ENCODE data around the gene PROM1. TPM values are rescaled to one million over a fixed set of nuclear protein-coding genes. Genes with fewer than 3 reads are reported as not detected.

The PROM1 gene
- total and polyA plus RNA-seq, 2 of the 13 experiments (the other 11 are each of a cell fraction or from before 2014, with no cell fraction given): 3.9 to 16.4 TPM

DNA sequence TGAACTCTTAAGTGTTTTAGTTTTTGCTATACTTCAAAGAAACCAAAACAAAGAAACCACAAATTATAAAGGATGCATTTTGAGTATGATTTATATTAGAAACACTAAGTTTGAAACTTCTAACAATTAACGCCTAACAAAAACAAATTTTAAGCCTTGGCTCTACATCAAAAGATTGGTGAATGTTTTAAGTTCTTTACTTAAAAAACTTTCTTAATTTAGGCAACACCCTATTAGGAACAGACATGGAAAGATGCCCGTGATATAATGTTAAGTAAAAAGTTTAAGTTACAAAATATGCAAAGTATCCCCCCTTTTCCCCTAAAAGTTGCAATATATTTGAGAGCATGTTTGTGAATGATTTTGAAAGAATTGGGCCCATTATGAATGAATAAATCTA is 21.2 kb downstream of the PROM1 start:
- CTCF ChIA-PET (ENCODE audit: low intra/inter-chr PET ratio, low total read pairs): no interaction called here
- POLR2A ChIA-PET: no interaction called here
- DNase-seq (ENCODE audit: low spot score) (no peak), ATAC-seq (no peak), FAIRE-seq (no peak)
- no peaks in the 10 kb centered on the region for H3K36me3 ChIP-seq (replicated peaks in 1 of 2; ENCODE audit: control insufficient read depth in 1 of 2, insufficient read depth in 2 of 2, low read length in 2 of 2)
- H3K4me1 ChIP-seq (ENCODE audit: insufficient read depth, low read length): peaks cover 9% of the 10 kb centered on the region; the same call in 1 of the 2 replicates
- BruUV-seq (replicated peaks): no TSS peak
- TF ChIP-seq, protein P1, sequence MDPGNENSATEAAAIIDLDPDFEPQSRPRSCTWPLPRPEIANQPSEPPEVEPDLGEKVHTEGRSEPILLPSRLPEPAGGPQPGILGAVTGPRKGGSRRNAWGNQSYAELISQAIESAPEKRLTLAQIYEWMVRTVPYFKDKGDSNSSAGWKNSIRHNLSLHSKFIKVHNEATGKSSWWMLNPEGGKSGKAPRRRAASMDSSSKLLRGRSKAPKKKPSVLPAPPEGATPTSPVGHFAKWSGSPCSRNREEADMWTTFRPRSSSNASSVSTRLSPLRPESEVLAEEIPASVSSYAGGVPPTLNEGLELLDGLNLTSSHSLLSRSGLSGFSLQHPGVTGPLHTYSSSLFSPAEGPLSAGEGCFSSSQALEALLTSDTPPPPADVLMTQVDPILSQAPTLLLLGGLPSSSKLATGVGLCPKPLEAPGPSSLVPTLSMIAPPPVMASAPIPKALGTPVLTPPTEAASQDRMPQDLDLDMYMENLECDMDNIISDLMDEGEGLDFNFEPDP (CRISPR knock-in tag; conservative IDR thresholded peaks at IDR 0.05): no peak
- TF ChIP-seq SMARCE1 (IDR thresholded peaks at IDR 0.05; ENCODE audit: borderline replicate concordance) (no peak), ZNF557 (CRISPR knock-in tag; IDR thresholded peaks at IDR 0.05) (no peak), ZNF207 (IDR thresholded peaks at IDR 0.05; ENCODE audit: borderline replicate concordance) (no peak), RARG (CRISPR knock-in tag; IDR thresholded peaks at IDR 0.05; ENCODE audit: low read depth) (no peak), SUZ12 (IDR thresholded peaks at IDR 0.05; ENCODE audit: low read depth, low read length) (no peak), ZNF143 (CRISPR knock-in tag; IDR thresholded peaks at IDR 0.05) (no peak)
- 49% methylated on average over 2 of the region's 2 CpGs for WGBS (ENCODE audit: low lambda C conversion rate)
- no peak overlapping the region for H3K27ac ChIP-seq (ENCODE audit: extremely low read length, insufficient read depth, low read length)
- no peak overlapping the region for H3K4me2 ChIP-seq (ENCODE audit: low read depth, low read length)
- no peaks in the 10 kb centered on the region for H4K20me1 ChIP-seq (ENCODE audit: insufficient read depth, low read length)
- in situ Hi-C loops (cut with HindIII; ENCODE audit: extremely low pct_ligation_motif_present, low pct_unique_long_range_greater_than_20kb): no loop called here
- intact Hi-C loops (cut with micrococcal nuclease; ENCODE audit: unreplicated experiment): no loop called here
- no peak overlapping the region for H3K9ac ChIP-seq (ENCODE audit: insufficient read depth, low read depth, low read length)
- H3K9me3 ChIP-seq (ENCODE audit: low read length): no peaks in the 10 kb centered on the region
- H3K27me3 ChIP-seq (ENCODE audit: control insufficient read depth in 1 of 2, insufficient read depth in 2 of 2, low read length in 2 of 2): no peaks in the 10 kb centered on the region; a peak in 1 of 5 replicates
- no peaks in the 10 kb centered on the region for H3K79me2 ChIP-seq (ENCODE audit: insufficient read depth, low read length)
- no peak overlapping the region for H3K4me3 ChIP-seq (replicated peaks in 1 of 3; ENCODE audit: insufficient read depth in 1 of 3, low read depth in 2 of 3, low read length in 3 of 3)
- no peak overlapping the region for H2AFZ ChIP-seq (ENCODE audit: low read length)

DNA sequence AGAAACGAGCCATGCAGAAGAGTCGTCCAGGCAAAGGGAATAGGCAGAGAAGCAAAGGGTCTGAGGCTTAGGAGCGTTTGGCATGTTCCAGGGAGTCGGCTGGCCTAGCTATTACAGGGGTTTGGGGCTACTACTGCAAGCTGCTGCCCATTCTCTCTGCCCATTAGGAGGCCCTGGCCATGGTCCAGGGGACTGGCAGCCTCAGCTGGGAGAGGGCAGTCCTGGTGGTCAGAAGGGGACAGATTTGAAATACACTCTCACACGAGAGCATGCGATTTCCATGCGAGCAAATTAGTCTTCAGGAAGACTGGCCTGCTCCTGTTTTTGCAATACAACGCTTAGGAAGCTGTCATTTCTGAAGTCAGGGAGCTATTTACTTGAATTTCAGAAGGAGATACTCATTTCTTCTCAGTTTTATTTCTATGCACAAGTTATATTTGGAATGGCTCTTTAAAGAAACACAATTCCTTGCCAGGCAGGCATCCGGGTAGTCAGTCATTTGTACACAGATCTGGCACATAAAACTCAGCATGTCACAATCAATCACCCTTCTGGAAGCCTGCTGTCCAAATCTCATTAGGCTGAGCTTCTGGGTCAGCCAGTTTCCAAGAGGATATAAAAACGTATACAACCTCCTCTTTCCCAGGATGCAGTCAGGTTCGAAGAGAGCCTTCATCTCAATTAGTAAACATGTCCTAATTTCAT is 27.0 kb downstream of the PROM1 start:
- DNase-seq (ENCODE audit: low spot score): no peak
- TF ChIP-seq HDAC2 (CRISPR knock-in tag; IDR thresholded peaks at IDR 0.05) (no peak), KAT7 (CRISPR knock-in tag; IDR thresholded peaks at IDR 0.05; ENCODE audit: borderline replicate concordance) (no peak), TP53 (CRISPR knock-in tag; conservative IDR thresholded peaks at IDR 0.05) (no peak), ZNF451 (CRISPR knock-in tag; IDR thresholded peaks at IDR 0.05) (no peak), TOE1 (CRISPR knock-in tag; IDR thresholded peaks at IDR 0.05) (no peak), PCBP1 (IDR thresholded peaks at IDR 0.05; ENCODE audit: borderline replicate concordance, low read depth, low read length) (no peak), ZNF841 (CRISPR knock-in tag; IDR thresholded peaks at IDR 0.05; ENCODE audit: borderline replicate concordance) (no peak), TCF7 (IDR thresholded peaks at IDR 0.05; ENCODE audit: low read depth) (no peak), TBX2 (CRISPR knock-in tag; IDR thresholded peaks at IDR 0.05; ENCODE audit: borderline replicate concordance) (no peak)
- Histone ChIP-seq H3K9me3 (ENCODE audit: low read length) (no peaks in the 10 kb centered on the region), H2AFZ (ENCODE audit: low read length) (no peak overlapping the region), H3K9ac (ENCODE audit: insufficient read depth, low read depth, low read length) (no peak overlapping the region), H3K27ac (ENCODE audit: extremely low read length, insufficient read depth, low read length) (no peak overlapping the region), H3K4me2 (ENCODE audit: low read depth, low read length) (no peak overlapping the region), H3K4me1 (ENCODE audit: insufficient read depth, low read length) (no peaks in the 10 kb centered on the region), H3K4me3 (replicated peaks in 1 of 3; ENCODE audit: insufficient read depth in 1 of 3, low read depth in 2 of 3, low read length in 3 of 3) (no peak overlapping the region), H3K79me2 (ENCODE audit: insufficient read depth, low read length) (no peaks in the 10 kb centered on the region), H3K36me3 (replicated peaks in 1 of 2; ENCODE audit: control insufficient read depth in 1 of 2, insufficient read depth in 2 of 2, low read length in 2 of 2) (no peaks in the 10 kb centered on the region), H4K20me1 (ENCODE audit: insufficient read depth, low read length) (no peaks in the 10 kb centered on the region), H3K27me3 (ENCODE audit: control insufficient read depth in 1 of 2, insufficient read depth in 2 of 2, low read length in 2 of 2) (no peaks in the 10 kb centered on the region; a peak in 2 of 5 replicates)
- BruUV-seq (replicated peaks): no TSS peak
- no peak for FAIRE-seq
- ChIA-PET CTCF (ENCODE audit: low intra/inter-chr PET ratio, low total read pairs) (no interaction called here), POLR2A (no interaction called here)
- intact Hi-C loops (cut with micrococcal nuclease; ENCODE audit: unreplicated experiment) (no loop called here), in situ Hi-C loops (cut with HindIII; ENCODE audit: extremely low pct_ligation_motif_present, low pct_unique_long_range_greater_than_20kb) (no loop called here)
- no peak for ATAC-seq
- WGBS (ENCODE audit: low lambda C conversion rate): 52% methylated on average over 11 of the region's 11 CpGs

All from HepG2 (cell line).